K562 (cell line): ENCODE measurements around the gene PDLIM7. TPM values are rescaled to one million over a fixed set of nuclear protein-coding genes. Genes with fewer than 3 reads are reported as not detected.

Experiments
- ATF1 ChIP-seq, 2 experiments: fragments of 450-650 bp in 1 of 2; IDR thresholded peaks; 2 replicates each; pipeline ENCODE4 v1.6.1; 2016; ENCODE audit warnings: missing compliant biosample characterization in 1 of 2, missing genetic modification characterization in 1 of 2
- CBX8 ChIP-seq: fragments of 200-600 bp; sonication (generic); IDR thresholded peaks from 2 replicates; pipeline ENCODE4 v1.6.1; 2012; ENCODE audit warnings: borderline replicate concordance, mixed run types, low read depth, mild to moderate bottlenecking, moderate library complexity, mixed read lengths, low read length, control low read depth, inconsistent platforms; ENCODE audit not compliant: poor library complexity, severe bottlenecking; ENCODE audit errors: extremely low read depth
- CHD1 ChIP-seq: fragments of 200-600 bp; sonication (generic); IDR thresholded peaks from one replicate; pipeline ENCODE4 v1.6.1; 2012; ENCODE audit warnings: mild to moderate bottlenecking, moderate library complexity, low read length, inconsistent platforms
- CSDE1 ChIP-seq, 2 experiments: fragments of 450-650 bp; IDR thresholded peaks; 2 replicates each; pipeline ENCODE4 v1.6.1; 2016; ENCODE audit warnings: mild to moderate bottlenecking in 1 of 2
- CUX1 ChIP-seq: fragments of 200-800 bp; sonication (Bioruptor generic); IDR thresholded peaks from 2 replicates; pipeline ENCODE4 v1.6.1; 2016; ENCODE audit warnings: missing genetic modification characterization, missing compliant biosample characterization
- ELF1 ChIP-seq: fragments of 200-800 bp; sonication (Bioruptor generic); IDR thresholded peaks from 2 replicates; pipeline ENCODE4 v1.6.1; 2016; ENCODE audit warnings: missing genetic modification characterization, missing compliant biosample characterization
- ETV1 ChIP-seq: fragments of 450-650 bp; conservative IDR thresholded peaks from 2 replicates; pipeline ENCODE4 v1.6.1; 2016; ENCODE audit warnings: missing genetic modification characterization, control low read depth, low read depth, missing compliant biosample characterization
- HDAC1 ChIP-seq, 2 experiments: fragments of 450-650 bp; IDR thresholded peaks; 2 replicates each; pipeline ENCODE4 v1.6.1; 2016 to 2017; ENCODE audit warnings: inconsistent platforms in 1 of 2, mild to moderate bottlenecking in 1 of 2, moderate library complexity in 1 of 2
- MYNN ChIP-seq, 2 experiments: sonication (generic); formaldehyde crosslinking in 1 of 2; IDR thresholded peaks; 2 replicates each; pipeline versions ENCODE4 v1.5.0 to v1.6.1; 2016 to 2020; ENCODE audit warnings: antibody characterized with exemption in 1 of 2, missing genetic modification reagents in 1 of 2
- NFE2 ChIP-seq: IDR thresholded peaks from 2 replicates; pipeline ENCODE4 v1.6.1; 2014; ENCODE audit warnings: antibody characterized with exemption, low read depth
- NFIC ChIP-seq: fragments of 450-650 bp; IDR thresholded peaks from 2 replicates; pipeline ENCODE4 v1.6.1; 2017; ENCODE audit warnings: mild to moderate bottlenecking, inconsistent platforms
- PHB ChIP-seq: fragments of 250-450 bp; sonication (Bioruptor Pico); IDR thresholded peaks from 2 replicates; pipeline ENCODE4 v1.5.0; 2021
- PTTG1 ChIP-seq: fragments of 450-650 bp; IDR thresholded peaks from 2 replicates; pipeline ENCODE4 v1.6.1; 2016; ENCODE audit warnings: low read depth, mild to moderate bottlenecking, missing genetic modification characterization, missing compliant biosample characterization
- STAT6 ChIP-seq: sonication (generic); formaldehyde crosslinking; IDR thresholded peaks from 2 replicates; pipeline ENCODE4 v1.8.1; 2023; ENCODE audit warnings: mild to moderate bottlenecking, missing genetic modification reagents
- TBL1XR1 ChIP-seq, 2 experiments: IDR thresholded peaks; 2 replicates each; pipeline ENCODE4 v1.6.1; 2012; ENCODE audit warnings: improper control_type of control experiment in 2 of 2, low read length in 2 of 2, mild to moderate bottlenecking in 1 of 2
- TSHZ1 ChIP-seq: fragments of 250-450 bp; sonication (Bioruptor Pico); IDR thresholded peaks from 2 replicates; pipeline ENCODE4 v1.4.0; 2020; ENCODE audit warnings: mild to moderate bottlenecking, moderate library complexity
- polyA plus RNA-seq, 8 experiments: library from polyadenylated mRNA; depleted of rRNA in 4 of 8; stranded (reverse) in 5 of 8; unstranded in 3 of 8; fragments of >200 nt; fragmentation: Nextera tagmentation in 2 of 8; fragmentation: Illumina TruSeq in 1 of 8; extraction: Ambion mirVana in 2 of 8; extraction: Trizol in 1 of 8; gene quantifications; 2 replicates each; pipeline versions ENCODE4 v1.2.1 to v1.2.3, GENCODE V29; 2011 to 2014; ENCODE audit warnings: inconsistent platforms in 1 of 8, missing spikeins in 1 of 8
- total RNA-seq, 7 experiments: library from RNA; depleted of rRNA in 6 of 7; stranded (reverse); fragments of >200 nt in 6 of 7; fragmentation: Illumina TruSeq in 2 of 7; extraction: Trizol in 2 of 7; gene quantifications; 2 replicates each; pipeline versions ENCODE4 v1.2.1 to v1.2.3, GENCODE V29; 2011 to 2021; ENCODE audit warnings: low replicate concordance in 1 of 7

PDLIM7 gene
- total and polyA plus RNA-seq, 9 of the 15 experiments (the other 6 are each of a cell fraction or from before 2014, with no cell fraction given), result 2.1 to 124 (median 32.6) TPM

- TF ChIP-seq TSHZ1 (CRISPR knock-in tag) (no peak), CHD1 (no peak), NFE2 (no peak), CSDE1 (IDR thresholded peaks at IDR 0.05) (no peak), PHB (CRISPR knock-in tag) (no peak), NFIC (peak; percentile 29), MYNN (IDR thresholded peaks at IDR 0.05) (0 out of 2 replicates have a peak, but pooled peaks have one; percentile 67), MYNN (CRISPR knock-in tag; IDR thresholded peaks at IDR 0.05) (no peak), HDAC1 (IDR thresholded peaks at IDR 0.05) (peak in 1 of 2 experiments; percentile 51; a peak in 1 of 4 replicates), ELF1 (tag) (no peak), CBX8 (no peak), PTTG1 (tag) (no peak), ATF1 (CRISPR knock-in tag; IDR thresholded peaks at IDR 0.05) (0 out of 2 replicates have a peak, but pooled peaks have one; percentile 41), ATF1 (tag; IDR thresholded peaks at IDR 0.05) (peak; percentile 55), ETV1 (tag) (no peak), STAT6 (0 out of 2 replicates have a peak, but pooled peaks have one; percentile 82), TBL1XR1 (IDR thresholded peaks at IDR 0.05; ENCODE audit: low read length in 2 of 2) (peak; percentile 30 to 70; a peak in 2 of 4 replicates), CUX1 (CRISPR knock-in tag) (no peak)
Observed at GRCh38 chr5:177491429-177491945, 5.9 kb downstream of the PDLIM7 start (continued).
